OCI-LY7 (cell line): Measurements from ENCODE around the gene ADAMTS9. TPM values are rescaled to one million over a fixed set of nuclear protein-coding genes. Genes with fewer than 3 reads are reported as not detected.

Experiments used
- BruUV-seq: library from RNA; stranded (reverse); fragments of 400-500 nt; replicated peaks from 2 replicates; lab custom pipeline; 2021; lab: Mats Ljungman, UMichigan
- CTCF ChIA-PET: fragments of 300-600 bp; sonication (Branson Sonifier 250); formaldehyde crosslinking; loops from one replicate; lab custom pipeline; 2022; ENCODE audit warnings: antibody characterized with exemption; ENCODE audit not compliant: unreplicated experiment; lab: Charles Lee
- POLR2A ChIA-PET: fragments of 300-600 bp; sonication (Branson Sonifier 250); formaldehyde crosslinking; loops from one replicate; lab custom pipeline; 2022; ENCODE audit warnings: antibody characterized with exemption; lab: Charles Lee
- DNase-seq: peaks from one replicate; pipeline ENCODE4 v3.0.0-alpha.2; 2015; ENCODE audit warnings: low spot score
- H2AFZ ChIP-seq: fragments of 200-600 bp; sonication (generic), shearing (Covaris generic); 2 replicates; pipeline ENCODE4 v1.6.1; 2014; ENCODE audit warnings: mild to moderate bottlenecking, antibody characterized with exemption, low read length, moderate library complexity
- H3K27ac ChIP-seq: fragments of 200-600 bp; sonication (generic); 2 replicates; pipeline ENCODE4 v1.5.1; 2014; ENCODE audit warnings: mixed run types, low read depth, mild to moderate bottlenecking, moderate library complexity, low read length, inconsistent platforms; ENCODE audit not compliant: poor library complexity, severe bottlenecking
- H3K36me3 ChIP-seq: fragments of 200-600 bp; sonication (generic); 2 replicates; pipeline ENCODE4 v1.6.1; 2014; ENCODE audit warnings: mild to moderate bottlenecking, antibody characterized with exemption, low read length, moderate library complexity, mixed read lengths; ENCODE audit not compliant: insufficient read depth
- H3K4me1 ChIP-seq: fragments of 200-600 bp; sonication (generic); 2 replicates; pipeline ENCODE4 v1.5.1; 2014; ENCODE audit warnings: mild to moderate bottlenecking, low read length; ENCODE audit not compliant: insufficient read depth, poor library complexity, severe bottlenecking
- H3K4me2 ChIP-seq: fragments of 200-600 bp; sonication (generic); 2 replicates; pipeline ENCODE4 v1.6.1; 2014; ENCODE audit warnings: mild to moderate bottlenecking, low read length
- H3K4me3 ChIP-seq: fragments of 200-600 bp; sonication (generic); 2 replicates; pipeline ENCODE4 v1.5.1; 2014; ENCODE audit warnings: mild to moderate bottlenecking, low read depth, low read length; ENCODE audit not compliant: poor library complexity, severe bottlenecking
- H3K79me2 ChIP-seq: fragments of 200-600 bp; sonication (generic); 2 replicates; pipeline ENCODE4 v1.6.1; 2016; ENCODE audit warnings: low read depth, mild to moderate bottlenecking, low read length, moderate library complexity, mixed read lengths; ENCODE audit not compliant: insufficient read depth
- H3K9me2 ChIP-seq: fragments of 200-600 bp; sonication (generic); 2 replicates; pipeline ENCODE4 v1.6.1; 2016; ENCODE audit warnings: mild to moderate bottlenecking, low read length, mixed read lengths; ENCODE audit not compliant: insufficient read depth
- H3K9me3 ChIP-seq: fragments of 200-600 bp; sonication (generic); 2 replicates; pipeline ENCODE4 v1.6.1; 2014; ENCODE audit warnings: mild to moderate bottlenecking, mixed run types, low read length, mixed read lengths
- H4K20me1 ChIP-seq: fragments of 200-600 bp; sonication (generic); 2 replicates; pipeline ENCODE4 v1.6.1; 2014; ENCODE audit warnings: mild to moderate bottlenecking, antibody characterized with exemption, low read length, moderate library complexity, mixed read lengths; ENCODE audit not compliant: insufficient read depth
- EZH2phosphoT487 ChIP-seq: fragments of 200-600 bp; sonication (generic); IDR thresholded peaks from 2 replicates; pipeline ENCODE4 v1.6.1; 2018; ENCODE audit warnings: low read depth, borderline replicate concordance, mild to moderate bottlenecking, mixed run types, antibody characterized with exemption, low read length, moderate library complexity, mixed read lengths
- intact Hi-C: fragments of 100-400 bp; cut with micrococcal nuclease; formaldehyde crosslinking; loops from one replicate; pipeline ENCODE4 v1.10.0; 2022; ENCODE audit not compliant: unreplicated experiment
- total RNA-seq, 2 experiments: library from RNA; depleted of rRNA in 1 of 2; stranded (reverse); fragments of >200 nt in 1 of 2; shearing (Covaris generic) in 1 of 2; gene quantifications; 2 replicates each; pipeline ENCODE4 v1.2.3, GENCODE V29; 2014 to 2022
- TF ChIP-seq, protein P1 (sequence below): fragments of 200-600 bp; sonication (generic); conservative IDR thresholded peaks from 2 replicates; pipeline ENCODE4 v1.5.1; 2014; ENCODE audit warnings: mild to moderate bottlenecking, antibody characterized with exemption, low read length, moderate library complexity, mixed read lengths

Gene ADAMTS9
- total RNA-seq, 2 experiments from 2014 or later: not detected

DNA sequence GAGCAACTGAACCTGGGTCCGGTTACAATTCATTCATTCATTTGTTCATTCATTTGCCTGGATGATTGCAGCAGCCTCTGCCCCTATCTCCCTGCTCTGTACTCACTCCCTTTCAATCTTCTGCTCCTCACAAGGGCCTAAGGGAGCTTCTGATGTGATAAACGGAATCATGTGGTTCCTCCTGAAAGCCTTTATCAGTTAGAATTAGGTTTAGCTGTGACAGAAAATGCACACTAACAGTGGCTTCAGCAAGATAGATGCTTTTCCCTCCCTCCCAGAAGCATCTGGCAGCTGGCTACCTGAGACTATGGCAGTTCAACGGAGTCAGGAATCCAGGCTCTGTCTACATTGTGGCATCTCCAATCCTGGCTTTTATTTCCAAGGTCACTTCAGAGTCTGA, 196.0 kb downstream of the ADAMTS9 start:
- Histone ChIP-seq H3K9me3 (no peaks in the 10 kb centered on the region), H3K27ac (no peak overlapping the region), H3K4me2 (no peak overlapping the region), H3K4me3 (no peak overlapping the region), H3K36me3 (no peaks in the 10 kb centered on the region), H3K9me2 (no peaks in the 10 kb centered on the region), H2AFZ (no peak overlapping the region), H4K20me1 (no peaks in the 10 kb centered on the region), H3K4me1 (no peaks in the 10 kb centered on the region), H3K79me2 (no peaks in the 10 kb centered on the region)
- intact Hi-C loops: no loop called here
- no peak for DNase-seq
- POLR2A ChIA-PET: no interaction called here
- no TSS peak for BruUV-seq
- CTCF ChIA-PET: no interaction called here
- TF ChIP-seq EZH2phosphoT487: no peak
- TF ChIP-seq, protein P1, sequence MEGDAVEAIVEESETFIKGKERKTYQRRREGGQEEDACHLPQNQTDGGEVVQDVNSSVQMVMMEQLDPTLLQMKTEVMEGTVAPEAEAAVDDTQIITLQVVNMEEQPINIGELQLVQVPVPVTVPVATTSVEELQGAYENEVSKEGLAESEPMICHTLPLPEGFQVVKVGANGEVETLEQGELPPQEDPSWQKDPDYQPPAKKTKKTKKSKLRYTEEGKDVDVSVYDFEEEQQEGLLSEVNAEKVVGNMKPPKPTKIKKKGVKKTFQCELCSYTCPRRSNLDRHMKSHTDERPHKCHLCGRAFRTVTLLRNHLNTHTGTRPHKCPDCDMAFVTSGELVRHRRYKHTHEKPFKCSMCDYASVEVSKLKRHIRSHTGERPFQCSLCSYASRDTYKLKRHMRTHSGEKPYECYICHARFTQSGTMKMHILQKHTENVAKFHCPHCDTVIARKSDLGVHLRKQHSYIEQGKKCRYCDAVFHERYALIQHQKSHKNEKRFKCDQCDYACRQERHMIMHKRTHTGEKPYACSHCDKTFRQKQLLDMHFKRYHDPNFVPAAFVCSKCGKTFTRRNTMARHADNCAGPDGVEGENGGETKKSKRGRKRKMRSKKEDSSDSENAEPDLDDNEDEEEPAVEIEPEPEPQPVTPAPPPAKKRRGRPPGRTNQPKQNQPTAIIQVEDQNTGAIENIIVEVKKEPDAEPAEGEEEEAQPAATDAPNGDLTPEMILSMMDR: no peak

DNA sequence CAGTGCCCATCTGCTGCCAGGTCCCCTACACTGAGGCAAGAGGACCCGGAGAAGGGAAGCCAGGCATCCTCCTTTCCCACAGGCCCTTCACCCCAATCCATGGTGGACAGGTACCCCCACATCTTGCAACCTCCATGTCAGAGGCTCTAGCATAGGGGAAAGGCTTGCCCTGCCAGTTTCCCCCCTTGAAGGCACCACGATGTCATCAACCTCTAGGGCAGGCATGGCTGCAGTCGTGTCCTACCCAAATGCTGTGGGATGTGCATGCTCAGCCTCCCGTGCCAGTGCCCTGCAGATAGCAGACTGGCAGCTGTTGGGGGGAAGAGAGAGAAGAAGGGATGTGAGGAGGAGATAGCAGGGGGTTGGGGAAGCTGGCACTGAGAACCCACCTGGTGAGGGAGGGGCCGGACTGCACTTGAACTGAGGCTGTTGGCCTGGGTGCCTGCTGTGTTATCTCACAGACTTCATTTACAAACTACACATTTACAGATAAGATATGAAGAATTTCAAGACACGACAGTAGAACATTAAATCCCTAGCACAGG, 197.5 kb downstream of the ADAMTS9 start:
- H3K4me2 ChIP-seq: no peak overlapping the region
- POLR2A ChIA-PET: interaction anchor here (0.6 kb wide), 2 partner anchors 11 to 17 kb away, joined by 3 to 5 read pairs; no protein-coding TSS in a partner anchor
- H4K20me1 ChIP-seq: no peaks in the 10 kb centered on the region
- no peaks in the 10 kb centered on the region for H3K4me1 ChIP-seq
- H3K79me2 ChIP-seq: no peaks in the 10 kb centered on the region
- no peaks in the 10 kb centered on the region for H3K9me3 ChIP-seq
- CTCF ChIA-PET: no interaction called here
- no TSS peak for BruUV-seq
- TF ChIP-seq, protein P1: no peak
- TF ChIP-seq EZH2phosphoT487: no peak
- intact Hi-C loops: no loop called here
- H2AFZ ChIP-seq: no peak overlapping the region
- H3K36me3 ChIP-seq: no peaks in the 10 kb centered on the region
- no peak for DNase-seq
- no peak overlapping the region for H3K27ac ChIP-seq
- no peaks in the 10 kb centered on the region for H3K9me2 ChIP-seq
- no peak overlapping the region for H3K4me3 ChIP-seq

GRCh38 chr3:64489361-64490044, 198.3 kb downstream of the ADAMTS9 start:
- Histone ChIP-seq H3K36me3 (no peaks in the 10 kb centered on the region), H3K4me1 (no peaks in the 10 kb centered on the region), H3K9me2 (no peaks in the 10 kb centered on the region), H2AFZ (no peak overlapping the region), H3K79me2 (no peaks in the 10 kb centered on the region), H4K20me1 (no peaks in the 10 kb centered on the region), H3K4me2 (no peak overlapping the region), H3K4me3 (no peak overlapping the region), H3K27ac (no peak overlapping the region), H3K9me3 (no peaks in the 10 kb centered on the region)
- no TSS peak for BruUV-seq
- DNase-seq: no peak
- ChIA-PET POLR2A (interaction anchor here (0.6 kb wide), 2 partner anchors 11 to 17 kb away, joined by 3 to 5 read pairs; no protein-coding TSS in a partner anchor), CTCF (no interaction called here)
- intact Hi-C loops: no loop called here
- TF ChIP-seq EZH2phosphoT487: no peak
- TF ChIP-seq, protein P1: no peak
